ENCODE data around the gene TMEM138. TPM values are rescaled to one million over a fixed set of nuclear protein-coding genes. Genes with fewer than 3 reads are reported as not detected.

The TMEM138 gene
- total RNA-seq, 1 donor from 2014 or later = 10.0 TPM

DNA sequence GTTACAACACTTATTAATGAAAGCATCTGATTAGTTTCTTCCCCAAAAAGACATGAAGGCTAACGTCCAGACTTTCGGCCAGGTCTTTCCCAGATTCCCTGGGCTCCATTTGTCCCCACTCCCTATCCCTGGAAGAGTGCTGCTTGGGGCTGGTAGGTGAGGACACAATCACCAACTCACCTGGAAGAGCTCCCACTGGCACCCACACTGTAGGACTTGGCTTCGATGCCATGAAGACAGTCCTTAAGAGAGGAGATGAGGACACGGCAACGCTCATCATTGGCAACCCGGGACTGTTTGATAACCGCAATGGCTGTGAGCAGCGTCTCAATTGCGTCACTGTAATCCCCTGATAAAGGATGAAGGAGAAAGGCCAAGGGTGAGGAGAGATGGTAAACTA, 49.4 kb downstream of the TMEM138 start:
- Histone ChIP-seq H3K4me3 (ENCODE audit: low read depth, low read length) (no peak overlapping the region), H3K27me3 (ENCODE audit: control insufficient read depth, insufficient read depth, low read length) (no peaks in the 10 kb centered on the region), H3K36me3 (ENCODE audit: control insufficient read depth, insufficient read depth, low read length) (peaks cover 37% of the 10 kb centered on the region)
- TF ChIP-seq, protein P1, sequence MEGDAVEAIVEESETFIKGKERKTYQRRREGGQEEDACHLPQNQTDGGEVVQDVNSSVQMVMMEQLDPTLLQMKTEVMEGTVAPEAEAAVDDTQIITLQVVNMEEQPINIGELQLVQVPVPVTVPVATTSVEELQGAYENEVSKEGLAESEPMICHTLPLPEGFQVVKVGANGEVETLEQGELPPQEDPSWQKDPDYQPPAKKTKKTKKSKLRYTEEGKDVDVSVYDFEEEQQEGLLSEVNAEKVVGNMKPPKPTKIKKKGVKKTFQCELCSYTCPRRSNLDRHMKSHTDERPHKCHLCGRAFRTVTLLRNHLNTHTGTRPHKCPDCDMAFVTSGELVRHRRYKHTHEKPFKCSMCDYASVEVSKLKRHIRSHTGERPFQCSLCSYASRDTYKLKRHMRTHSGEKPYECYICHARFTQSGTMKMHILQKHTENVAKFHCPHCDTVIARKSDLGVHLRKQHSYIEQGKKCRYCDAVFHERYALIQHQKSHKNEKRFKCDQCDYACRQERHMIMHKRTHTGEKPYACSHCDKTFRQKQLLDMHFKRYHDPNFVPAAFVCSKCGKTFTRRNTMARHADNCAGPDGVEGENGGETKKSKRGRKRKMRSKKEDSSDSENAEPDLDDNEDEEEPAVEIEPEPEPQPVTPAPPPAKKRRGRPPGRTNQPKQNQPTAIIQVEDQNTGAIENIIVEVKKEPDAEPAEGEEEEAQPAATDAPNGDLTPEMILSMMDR (IDR thresholded peaks at IDR 0.05; ENCODE audit: insufficient read depth, low read length, severe bottlenecking) = no peak
- DNase-seq (ENCODE audit: low read depth) (no peak), FAIRE-seq (no peak)

DNA sequence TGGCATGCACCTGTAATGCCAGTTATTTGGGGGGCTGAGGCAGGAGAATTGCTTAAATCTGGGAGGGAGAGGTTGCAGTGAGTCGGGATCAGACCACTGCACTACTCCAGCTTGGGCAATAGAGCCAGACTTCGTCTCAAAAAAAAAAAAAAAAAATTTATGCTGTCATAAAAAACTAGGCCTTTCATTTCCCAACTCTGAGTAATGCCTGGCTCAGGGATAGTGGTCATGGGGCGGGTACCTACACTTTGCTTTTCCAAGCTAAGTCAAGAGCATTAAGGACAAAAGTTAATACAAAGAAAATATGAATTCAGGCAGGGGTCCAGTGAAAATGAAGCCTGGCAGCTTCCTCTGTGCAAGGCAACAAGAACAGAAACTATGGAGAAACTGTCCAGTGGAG, 51.3 kb downstream of the TMEM138 start:
- DNase-seq (ENCODE audit: low read depth) (peak; percentile 23), FAIRE-seq (no peak)
- TF ChIP-seq, protein P1 (IDR thresholded peaks at IDR 0.05; ENCODE audit: insufficient read depth, low read length, severe bottlenecking) = no peak
- no peak overlapping the region for H3K4me3 ChIP-seq (ENCODE audit: low read depth, low read length)
- no peaks in the 10 kb centered on the region for H3K27me3 ChIP-seq (ENCODE audit: control insufficient read depth, insufficient read depth, low read length)
- peaks cover 31% of the 10 kb centered on the region for H3K36me3 ChIP-seq (ENCODE audit: control insufficient read depth, insufficient read depth, low read length)

DNA sequence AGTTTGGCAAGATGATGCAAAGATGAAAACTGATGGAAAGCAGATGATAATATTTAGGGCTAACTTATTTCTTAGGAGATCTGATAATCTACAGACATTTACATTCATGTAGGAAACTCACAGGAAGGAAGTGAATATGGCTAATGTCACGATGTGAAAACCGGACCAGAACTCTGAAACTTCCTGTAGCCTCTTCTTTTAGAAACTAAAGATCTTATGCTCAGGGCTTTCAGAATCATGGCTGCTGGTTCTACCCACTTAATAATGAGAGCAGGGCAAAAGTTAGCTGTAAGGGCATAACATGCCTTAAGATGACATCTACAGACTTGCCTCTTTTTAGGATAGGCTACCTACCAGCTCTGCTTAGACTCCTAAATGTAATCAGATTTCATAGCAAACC, 52.4 kb downstream of the TMEM138 start:
- Histone ChIP-seq H3K36me3 (ENCODE audit: control insufficient read depth, insufficient read depth, low read length) (peaks cover 33% of the 10 kb centered on the region), H3K4me3 (ENCODE audit: low read depth, low read length) (no peak overlapping the region), H3K27me3 (ENCODE audit: control insufficient read depth, insufficient read depth, low read length) (no peaks in the 10 kb centered on the region)
- FAIRE-seq = no peak
- TF ChIP-seq, protein P1 (IDR thresholded peaks at IDR 0.05; ENCODE audit: insufficient read depth, low read length, severe bottlenecking) = no peak
- no peak for DNase-seq (ENCODE audit: low read depth)

DNA sequence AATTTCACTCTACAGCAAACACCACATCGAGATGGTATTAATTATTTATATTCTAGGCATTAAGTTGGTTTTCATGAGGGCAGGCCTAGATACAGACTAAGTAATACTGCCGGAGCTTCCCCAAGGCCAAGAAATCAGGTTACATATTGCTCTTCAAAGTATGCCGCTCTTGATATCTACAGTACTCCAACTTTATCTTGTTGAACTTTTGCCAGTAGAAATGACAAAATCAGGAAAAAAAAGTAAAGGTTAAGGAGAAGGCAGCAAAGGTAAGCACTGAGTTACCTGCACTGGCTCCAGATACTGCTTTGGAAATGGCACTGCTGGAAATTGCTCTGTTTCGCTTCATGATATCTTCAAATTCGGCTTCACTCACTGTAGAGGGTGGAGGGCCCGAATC, 53.2 kb downstream of the TMEM138 start:
- no peaks in the 10 kb centered on the region for H3K27me3 ChIP-seq (ENCODE audit: control insufficient read depth, insufficient read depth, low read length)
- DNase-seq (ENCODE audit: low read depth) = no peak
- no peak for FAIRE-seq
- H3K36me3 ChIP-seq (ENCODE audit: control insufficient read depth, insufficient read depth, low read length) = peaks cover 35% of the 10 kb centered on the region
- H3K4me3 ChIP-seq (ENCODE audit: low read depth, low read length) = no peak overlapping the region
- TF ChIP-seq, protein P1 (IDR thresholded peaks at IDR 0.05; ENCODE audit: insufficient read depth, low read length, severe bottlenecking) = no peak

DNA sequence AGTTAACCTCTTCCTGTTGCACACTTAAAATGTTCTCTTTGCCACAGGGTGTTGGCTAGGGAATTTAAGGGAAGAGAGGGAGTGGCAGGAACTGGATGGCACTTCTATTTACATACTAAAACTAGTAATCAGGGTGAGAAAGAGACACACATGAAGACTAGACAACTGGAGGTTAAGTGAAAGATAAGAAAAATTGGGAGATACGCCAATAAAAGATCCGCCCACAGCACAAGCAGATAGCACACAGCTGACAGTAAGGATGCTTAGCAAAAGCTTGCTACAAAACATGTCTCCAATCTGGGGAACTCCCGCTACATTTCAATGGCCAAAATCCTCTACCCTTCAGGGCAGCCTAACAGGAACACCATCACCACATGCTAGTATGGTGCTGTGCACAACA, 54.8 kb downstream of the TMEM138 start:
- Histone ChIP-seq H3K36me3 (ENCODE audit: control insufficient read depth, insufficient read depth, low read length) (peaks cover 31% of the 10 kb centered on the region), H3K4me3 (ENCODE audit: low read depth, low read length) (no peak overlapping the region), H3K27me3 (ENCODE audit: control insufficient read depth, insufficient read depth, low read length) (no peaks in the 10 kb centered on the region)
- FAIRE-seq (no peak), DNase-seq (ENCODE audit: low read depth) (no peak)
- TF ChIP-seq, protein P1 (IDR thresholded peaks at IDR 0.05; ENCODE audit: insufficient read depth, low read length, severe bottlenecking) = no peak

DNA sequence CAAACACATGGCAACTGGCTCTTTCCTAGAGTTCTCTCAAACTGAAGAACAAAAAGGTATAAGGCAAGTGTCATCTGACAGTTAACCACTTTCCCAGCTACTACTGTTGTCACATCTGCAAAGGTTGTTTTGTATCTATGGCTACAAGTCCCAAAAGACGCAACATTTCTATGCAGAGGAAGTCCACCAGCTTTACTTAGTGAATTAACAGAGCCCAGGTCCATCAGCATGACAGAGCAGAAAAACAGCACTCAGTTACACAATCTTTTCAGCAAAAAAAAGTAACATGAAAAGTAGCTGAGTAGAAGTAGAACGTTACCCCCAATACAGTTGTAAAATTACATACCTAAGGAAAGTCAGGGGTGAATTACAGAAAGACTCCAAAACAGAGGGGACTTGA, 55.5 kb downstream of the TMEM138 start:
- TF ChIP-seq, protein P1 (IDR thresholded peaks at IDR 0.05; ENCODE audit: insufficient read depth, low read length, severe bottlenecking) = no peak
- H3K27me3 ChIP-seq (ENCODE audit: control insufficient read depth, insufficient read depth, low read length) = no peaks in the 10 kb centered on the region
- H3K4me3 ChIP-seq (ENCODE audit: low read depth, low read length) = no peak overlapping the region
- DNase-seq (ENCODE audit: low read depth) = no peak
- FAIRE-seq = no peak
- H3K36me3 ChIP-seq (ENCODE audit: control insufficient read depth, insufficient read depth, low read length) = peaks cover 34% of the 10 kb centered on the region
